ENCODE results near the gene EHD1. TPM values are rescaled to one million over a fixed set of nuclear protein-coding genes. Genes with fewer than 3 reads are reported as not detected.

The EHD1 gene
- polyA plus RNA-seq, 3 donors, result 30.3 to 212 (median 48.4) TPM

DNA sequence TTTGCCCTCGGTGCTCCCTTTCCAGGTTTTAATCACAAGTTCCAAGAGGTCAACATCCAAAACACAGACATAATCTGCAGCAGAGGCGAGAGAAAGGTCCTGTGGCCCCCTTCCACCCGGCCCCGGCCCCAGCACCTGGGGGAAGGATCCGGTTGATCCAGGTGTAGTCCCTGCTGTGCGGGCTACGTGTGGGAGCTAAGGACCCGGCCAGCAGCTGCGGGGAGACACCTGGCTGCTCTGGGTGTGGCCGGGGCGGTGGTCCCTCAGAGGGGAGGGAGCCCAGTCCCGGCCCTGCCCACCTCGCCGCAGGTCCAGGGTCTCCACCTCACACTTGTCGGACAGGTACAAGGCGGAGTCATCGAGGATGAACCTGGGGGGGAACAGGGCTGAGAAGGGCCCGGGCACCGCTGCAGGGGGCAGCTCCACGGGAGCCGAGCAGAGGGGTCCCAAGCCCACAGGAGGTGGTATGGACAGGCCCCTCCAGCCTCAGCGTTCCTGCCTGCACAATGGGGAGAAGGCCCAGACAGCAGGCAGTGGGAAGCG is 24.9 kb upstream of the EHD1 start:
- H3K9me3 ChIP-seq (replicated peaks in 1 of 2; ENCODE audit: control insufficient read depth in 1 of 2, insufficient read depth in 1 of 2, low read length in 2 of 2), result no peaks in the 10 kb centered on the region
- no peak overlapping the region for H3K4me3 Mint-ChIP-seq
- H3K9me3 Mint-ChIP-seq, result peaks cover 0 to 1% (median 0%) of the 10 kb centered on the region in 7 donors
- no peaks in the 10 kb centered on the region for H4K20me1 ChIP-seq (ENCODE audit: insufficient read depth, low read length)
- no peaks in the 10 kb centered on the region for H3K27me3 Mint-ChIP-seq (ENCODE audit: low read depth in 3 of 3)
- H3K27me3 ChIP-seq (ENCODE audit: control insufficient read depth in 2 of 2, insufficient read depth in 2 of 2, low read length in 2 of 2), result no peaks in the 10 kb centered on the region
- no peak overlapping the region for H3K4me2 ChIP-seq (replicated peaks; ENCODE audit: extremely low read depth, low read length, poor library complexity, severe bottlenecking)
- H3K4me1 ChIP-seq (ENCODE audit: control insufficient read depth in 1 of 2, insufficient read depth in 2 of 2, low read length in 2 of 2), result no peaks in the 10 kb centered on the region
- no peak overlapping the region for H3K4me3 ChIP-seq (replicated peaks in 1 of 3; ENCODE audit: low read depth in 2 of 3, low read length in 3 of 3)
- no peak overlapping the region for H3K27ac Mint-ChIP-seq
- no peaks in the 10 kb centered on the region for H3K79me2 ChIP-seq (ENCODE audit: insufficient read depth, low read length)
- H3K36me3 ChIP-seq (replicated peaks in 1 of 2; ENCODE audit: control insufficient read depth in 1 of 2, insufficient read depth in 2 of 2, low read length in 2 of 2), result peaks cover 79 to 92% of the 10 kb centered on the region in 2 donors
- no peaks in the 10 kb centered on the region for H3K4me1 Mint-ChIP-seq
- intact Hi-C loops (cut with micrococcal nuclease), result no loop called here
- H3K36me3 Mint-ChIP-seq, result peaks cover 69 to 91% of the 10 kb centered on the region in 2 donors
- WGBS (ENCODE audit: insufficient coverage), result 97% methylated on average over 22 of the region's 23 CpGs
- no peak for DNase-seq
- no peak overlapping the region for H2AFZ ChIP-seq (ENCODE audit: insufficient read depth, low read depth, low read length, poor library complexity, severe bottlenecking)
- H3K27ac ChIP-seq (ENCODE audit: low read depth in 1 of 2, low read length in 2 of 2), result no peak overlapping the region
- no peak overlapping the region for H3K9ac ChIP-seq (ENCODE audit: insufficient read depth, low read length, poor library complexity, severe bottlenecking)
- TF ChIP-seq, protein P1, sequence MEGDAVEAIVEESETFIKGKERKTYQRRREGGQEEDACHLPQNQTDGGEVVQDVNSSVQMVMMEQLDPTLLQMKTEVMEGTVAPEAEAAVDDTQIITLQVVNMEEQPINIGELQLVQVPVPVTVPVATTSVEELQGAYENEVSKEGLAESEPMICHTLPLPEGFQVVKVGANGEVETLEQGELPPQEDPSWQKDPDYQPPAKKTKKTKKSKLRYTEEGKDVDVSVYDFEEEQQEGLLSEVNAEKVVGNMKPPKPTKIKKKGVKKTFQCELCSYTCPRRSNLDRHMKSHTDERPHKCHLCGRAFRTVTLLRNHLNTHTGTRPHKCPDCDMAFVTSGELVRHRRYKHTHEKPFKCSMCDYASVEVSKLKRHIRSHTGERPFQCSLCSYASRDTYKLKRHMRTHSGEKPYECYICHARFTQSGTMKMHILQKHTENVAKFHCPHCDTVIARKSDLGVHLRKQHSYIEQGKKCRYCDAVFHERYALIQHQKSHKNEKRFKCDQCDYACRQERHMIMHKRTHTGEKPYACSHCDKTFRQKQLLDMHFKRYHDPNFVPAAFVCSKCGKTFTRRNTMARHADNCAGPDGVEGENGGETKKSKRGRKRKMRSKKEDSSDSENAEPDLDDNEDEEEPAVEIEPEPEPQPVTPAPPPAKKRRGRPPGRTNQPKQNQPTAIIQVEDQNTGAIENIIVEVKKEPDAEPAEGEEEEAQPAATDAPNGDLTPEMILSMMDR (IDR thresholded peaks at IDR 0.05), result no peak

DNA sequence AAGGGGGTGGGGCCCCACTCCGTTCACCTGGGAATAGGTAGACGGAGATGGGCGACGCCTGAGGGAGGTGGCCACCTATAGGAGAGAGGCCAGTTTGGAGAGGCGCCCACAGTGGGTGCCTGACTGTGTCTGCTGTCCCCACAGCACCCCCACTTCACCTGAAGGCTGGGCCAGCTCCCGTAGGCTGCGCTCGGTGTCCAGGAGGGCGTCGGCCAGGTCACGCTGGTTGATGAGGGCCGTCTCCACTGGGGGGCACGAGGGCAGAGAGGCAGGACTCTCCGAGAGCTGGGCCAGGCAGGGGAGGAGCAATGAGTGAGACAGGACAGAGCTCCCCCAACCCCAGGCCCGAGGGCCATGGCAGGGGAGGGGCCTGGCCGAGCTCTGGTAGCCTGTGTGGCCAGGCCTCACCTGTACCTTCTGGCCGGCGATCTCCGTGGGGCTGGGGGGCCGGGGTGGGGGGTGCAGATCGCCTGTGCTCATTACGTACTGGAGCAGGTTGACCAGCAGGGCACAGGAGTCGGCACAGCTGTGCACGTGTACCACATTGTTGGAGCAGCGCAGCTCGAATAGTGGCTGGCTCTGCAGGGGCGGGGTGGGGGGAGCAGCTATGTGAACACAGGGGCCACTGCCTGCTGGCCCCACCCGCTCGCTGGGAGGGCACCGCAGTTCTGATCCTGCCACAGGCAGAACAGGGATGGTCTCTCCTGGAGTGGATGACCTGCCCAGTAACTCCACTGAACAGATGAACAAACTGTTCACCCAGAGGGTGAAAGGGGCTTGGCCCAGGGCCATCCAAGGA is 23.9 kb upstream of the EHD1 start:
- whole genome bisulfite sequencing (ENCODE audit: insufficient coverage), result 97% methylated on average over 18 of the region's 30 CpGs
- H3K27ac Mint-ChIP-seq, result no peak overlapping the region

More for the DNA sequence above, 23.9 kb upstream of the EHD1 start:
- H3K9ac ChIP-seq (ENCODE audit: insufficient read depth, low read length, poor library complexity, severe bottlenecking), result no peak overlapping the region
- H3K27me3 Mint-ChIP-seq (ENCODE audit: low read depth in 3 of 3), result no peaks in the 10 kb centered on the region
- intact Hi-C loops (cut with micrococcal nuclease), result no loop called here
- H3K36me3 ChIP-seq (replicated peaks in 1 of 2; ENCODE audit: control insufficient read depth in 1 of 2, insufficient read depth in 2 of 2, low read length in 2 of 2), result peaks cover 83 to 93% of the 10 kb centered on the region in 2 donors
- peaks cover 0 to 1% (median 0%) of the 10 kb centered on the region in 7 donors for H3K9me3 Mint-ChIP-seq
- H3K4me1 ChIP-seq (ENCODE audit: control insufficient read depth in 1 of 2, insufficient read depth in 2 of 2, low read length in 2 of 2), result no peaks in the 10 kb centered on the region
- no peaks in the 10 kb centered on the region for H3K27me3 ChIP-seq (ENCODE audit: control insufficient read depth in 2 of 2, insufficient read depth in 2 of 2, low read length in 2 of 2)
- no peak overlapping the region for H3K4me2 ChIP-seq (replicated peaks; ENCODE audit: extremely low read depth, low read length, poor library complexity, severe bottlenecking)
- no peak for DNase-seq
- no peak overlapping the region for H3K27ac ChIP-seq (ENCODE audit: low read depth in 1 of 2, low read length in 2 of 2)
- TF ChIP-seq, protein P1 (IDR thresholded peaks at IDR 0.05), result no peak
- no peak overlapping the region for H3K4me3 ChIP-seq (replicated peaks in 1 of 3; ENCODE audit: low read depth in 2 of 3, low read length in 3 of 3)
- no peaks in the 10 kb centered on the region for H4K20me1 ChIP-seq (ENCODE audit: insufficient read depth, low read length)
- H3K4me3 Mint-ChIP-seq, result no peak overlapping the region
- H3K79me2 ChIP-seq (ENCODE audit: insufficient read depth, low read length), result no peaks in the 10 kb centered on the region
- no peak overlapping the region for H2AFZ ChIP-seq (ENCODE audit: insufficient read depth, low read depth, low read length, poor library complexity, severe bottlenecking)
- no peaks in the 10 kb centered on the region for H3K9me3 ChIP-seq (replicated peaks in 1 of 2; ENCODE audit: control insufficient read depth in 1 of 2, insufficient read depth in 1 of 2, low read length in 2 of 2)
- peaks cover 70 to 91% of the 10 kb centered on the region in 2 donors for H3K36me3 Mint-ChIP-seq
- H3K4me1 Mint-ChIP-seq, result no peaks in the 10 kb centered on the region

Measured in CD14-positive monocyte (primary cell).